Esophagus squamous epithelium (tissue), 5 donors: ENCODE data around the gene PACC1. TPM values are rescaled to one million over a fixed set of nuclear protein-coding genes. Genes with fewer than 3 reads are reported as not detected.

Experiments used
- DNase-seq: peaks from one replicate; lab custom pipeline; 2025; lab: John Stamatoyannopoulos, UW
- H3K27ac ChIP-seq, 4 donors: fragments of 200-600 bp; sonication (generic); one replicate each; pipeline ENCODE4 v1.5.1; 2016 to 2019; ENCODE audit warnings: mild to moderate bottlenecking in 1 of 4
- H3K27me3 ChIP-seq, 4 donors: fragments of 200-600 bp; sonication (generic); 1 replicate in 3 of 4; 2 replicates in 1 of 4; pipeline versions ENCODE4 v1.5.1 to v1.6.0; 2017 to 2021; ENCODE audit warnings: antibody characterized with exemption in 1 of 4
- H3K36me3 ChIP-seq, 3 donors: fragments of 200-600 bp; sonication (generic); one replicate each; pipeline ENCODE4 v1.5.1; 2016 to 2019
- H3K4me1 ChIP-seq, 3 donors: fragments of 200-600 bp; sonication (generic); one replicate each; pipeline ENCODE4 v1.5.1; 2017 to 2019
- H3K4me3 ChIP-seq, 4 donors: fragments of 200-600 bp; sonication (generic); 1 replicate in 3 of 4; 2 replicates in 1 of 4; pipeline ENCODE4 v1.5.1; 2016 to 2019; ENCODE audit warnings: mild to moderate bottlenecking in 2 of 4, moderate library complexity in 1 of 4
- H3K9me3 ChIP-seq, 3 donors: fragments of 200-600 bp; sonication (generic); one replicate each; pipeline ENCODE4 v1.5.1; 2016 to 2019
- POLR2A ChIP-seq, 4 donors: fragments of 450-650 bp; IDR thresholded peaks; one replicate each; pipeline ENCODE4 v1.6.1; 2017; ENCODE audit warnings: antibody characterized with exemption in 4 of 4, mild to moderate bottlenecking in 4 of 4, moderate library complexity in 3 of 4
- WGBS, 2 donors: methylation state at CpG; one replicate each; pipeline ENCODE4 v1.1.5; 2018; 5-methylcytosine and 5-hydroxymethylcytosine counted together
- intact Hi-C: fragments of 100-400 bp; cut with DNase I; formaldehyde crosslinking; loops from one replicate; pipeline ENCODE4 v1.15.0; 2022
- total RNA-seq, 4 donors: library from RNA; depleted of rRNA; stranded (reverse); fragments of >200 nt; gene quantifications; one replicate each; pipeline ENCODE4 v1.1.0, GENCODE V29; 2016
- TF ChIP-seq, protein P1 (sequence below), 6 experiments: fragments of 450-650 bp in 4 of 6; fragments of 200-600 bp in 2 of 6; sonication (generic) in 2 of 6; IDR thresholded peaks; one replicate each; pipeline ENCODE4 v1.5.1; 2016 to 2019; ENCODE audit warnings: antibody characterized with exemption in 6 of 6, mild to moderate bottlenecking in 4 of 6, moderate library complexity in 4 of 6
- donor health status: DM: yes; HTN: yes; CAD: no.

Gene PACC1
- total RNA-seq, 4 donors from 2014 or later, result 5.0 to 7.6 (median 6.3) TPM

DNA sequence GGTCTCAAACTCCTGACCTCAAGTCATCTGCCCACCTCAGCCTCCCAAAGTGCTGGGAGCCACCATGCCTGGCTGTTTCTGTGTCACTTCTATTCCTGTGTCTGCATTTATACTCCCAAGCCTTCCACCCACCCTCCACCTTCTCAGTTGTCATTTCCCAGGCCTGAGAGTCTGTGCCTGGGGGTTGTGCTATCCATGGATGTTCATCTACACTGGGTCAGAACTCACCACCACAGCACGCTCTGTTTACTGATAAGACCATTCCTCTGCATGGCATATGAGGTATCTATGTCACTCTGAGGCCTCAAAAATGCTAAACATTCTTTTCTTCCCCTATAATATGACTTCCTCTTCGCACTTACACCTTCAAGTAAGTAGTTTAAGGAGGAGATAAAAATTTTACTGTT lies 24.1 kb upstream of the PACC1 start:
- peaks cover 0 to 9% (median 0%) of the 10 kb centered on the region in 3 donors for H3K36me3 ChIP-seq
- no peak for DNase-seq
- no peaks in the 10 kb centered on the region for H3K9me3 ChIP-seq
- H3K27ac ChIP-seq, result no peak overlapping the region
- H3K4me1 ChIP-seq, result peaks cover 0 to 20% (median 3%) of the 10 kb centered on the region in 3 donors
- H3K4me3 ChIP-seq, result no peak overlapping the region
- no peaks in the 10 kb centered on the region for H3K27me3 ChIP-seq
- TF ChIP-seq, protein P1, sequence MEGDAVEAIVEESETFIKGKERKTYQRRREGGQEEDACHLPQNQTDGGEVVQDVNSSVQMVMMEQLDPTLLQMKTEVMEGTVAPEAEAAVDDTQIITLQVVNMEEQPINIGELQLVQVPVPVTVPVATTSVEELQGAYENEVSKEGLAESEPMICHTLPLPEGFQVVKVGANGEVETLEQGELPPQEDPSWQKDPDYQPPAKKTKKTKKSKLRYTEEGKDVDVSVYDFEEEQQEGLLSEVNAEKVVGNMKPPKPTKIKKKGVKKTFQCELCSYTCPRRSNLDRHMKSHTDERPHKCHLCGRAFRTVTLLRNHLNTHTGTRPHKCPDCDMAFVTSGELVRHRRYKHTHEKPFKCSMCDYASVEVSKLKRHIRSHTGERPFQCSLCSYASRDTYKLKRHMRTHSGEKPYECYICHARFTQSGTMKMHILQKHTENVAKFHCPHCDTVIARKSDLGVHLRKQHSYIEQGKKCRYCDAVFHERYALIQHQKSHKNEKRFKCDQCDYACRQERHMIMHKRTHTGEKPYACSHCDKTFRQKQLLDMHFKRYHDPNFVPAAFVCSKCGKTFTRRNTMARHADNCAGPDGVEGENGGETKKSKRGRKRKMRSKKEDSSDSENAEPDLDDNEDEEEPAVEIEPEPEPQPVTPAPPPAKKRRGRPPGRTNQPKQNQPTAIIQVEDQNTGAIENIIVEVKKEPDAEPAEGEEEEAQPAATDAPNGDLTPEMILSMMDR (IDR thresholded peaks at IDR 0.05), result no peak
- no peak for TF ChIP-seq POLR2A (IDR thresholded peaks at IDR 0.05)
- intact Hi-C loops, result no loop called here
- 93 to 100% methylated on average over 2 of the region's 2 CpGs for WGBS, 2 donors

DNA sequence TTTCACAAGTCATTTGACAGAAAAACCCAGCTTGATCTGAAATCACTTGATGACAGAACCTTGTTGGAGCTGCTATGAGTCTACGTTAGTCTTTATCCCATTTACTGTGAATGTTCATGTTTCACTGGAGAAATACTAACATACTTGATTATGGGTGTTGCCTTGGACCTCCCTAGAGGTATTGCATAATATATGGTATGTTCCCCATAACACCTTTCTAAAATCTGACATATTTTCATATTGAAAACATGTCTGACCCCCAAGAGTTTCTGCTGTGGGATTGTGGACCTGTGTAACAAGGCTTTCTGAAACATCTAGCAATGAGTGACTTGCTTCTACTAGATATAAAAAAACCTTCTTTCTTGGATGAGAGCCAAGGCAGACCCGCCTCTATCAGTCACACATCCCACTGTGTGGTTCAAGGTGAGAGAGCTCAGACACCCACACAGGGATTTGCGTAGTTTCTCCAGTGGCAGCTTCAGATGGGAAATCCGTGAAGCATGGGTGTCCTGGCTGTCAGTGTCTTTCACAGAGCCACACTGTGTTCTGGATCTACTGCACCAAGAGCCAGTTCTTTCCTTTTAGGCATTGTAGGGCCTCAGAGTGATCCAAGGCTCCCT lies 22.6 kb upstream of the PACC1 start:
- Histone ChIP-seq H3K4me3 (no peak overlapping the region), H3K27me3 (no peaks in the 10 kb centered on the region), H3K27ac (no peak overlapping the region), H3K9me3 (no peaks in the 10 kb centered on the region), H3K4me1 (peaks cover 7 to 31% (median 9%) of the 10 kb centered on the region in 3 donors), H3K36me3 (no peaks in the 10 kb centered on the region)
- TF ChIP-seq, protein P1 (IDR thresholded peaks at IDR 0.05), result no peak
- TF ChIP-seq POLR2A (IDR thresholded peaks at IDR 0.05), result no peak
- WGBS, 2 donors, result 54 to 75% methylated on average over 4 of the region's 4 CpGs
- no peak for DNase-seq
- intact Hi-C loops, result no loop called here

DNA sequence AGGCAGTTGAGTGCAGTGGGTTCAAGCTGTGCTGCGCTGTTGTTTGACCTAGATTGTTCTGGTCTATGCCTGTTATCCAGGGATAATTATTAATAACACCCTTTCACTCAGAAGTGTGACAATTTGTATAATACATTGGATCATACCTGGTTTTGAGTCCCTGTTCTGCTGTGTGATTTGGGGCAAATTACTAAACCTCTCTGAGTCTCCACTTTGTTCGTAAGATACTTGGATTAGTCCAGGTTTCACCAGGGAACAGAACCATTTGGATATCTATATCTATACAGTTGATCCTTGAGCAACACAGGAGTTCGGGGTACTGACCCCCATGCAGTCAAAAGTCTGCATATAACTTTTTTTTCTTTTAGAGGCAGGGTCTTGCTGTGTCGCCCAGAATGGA lies 20.3 kb upstream of the PACC1 start:
- Histone ChIP-seq H3K27ac (no peak overlapping the region), H3K4me3 (no peak overlapping the region), H3K27me3 (no peaks in the 10 kb centered on the region), H3K36me3 (no peaks in the 10 kb centered on the region), H3K9me3 (no peaks in the 10 kb centered on the region), H3K4me1 (peaks cover 7 to 29% (median 12%) of the 10 kb centered on the region in 3 donors)
- no peak for DNase-seq
- TF ChIP-seq, protein P1 (IDR thresholded peaks at IDR 0.05), result no peak
- TF ChIP-seq POLR2A (IDR thresholded peaks at IDR 0.05), result no peak
- WGBS, 2 donors, result 92 to 95% methylated on average over 4 of the region's 4 CpGs
- intact Hi-C loops, result no loop called here

DNA sequence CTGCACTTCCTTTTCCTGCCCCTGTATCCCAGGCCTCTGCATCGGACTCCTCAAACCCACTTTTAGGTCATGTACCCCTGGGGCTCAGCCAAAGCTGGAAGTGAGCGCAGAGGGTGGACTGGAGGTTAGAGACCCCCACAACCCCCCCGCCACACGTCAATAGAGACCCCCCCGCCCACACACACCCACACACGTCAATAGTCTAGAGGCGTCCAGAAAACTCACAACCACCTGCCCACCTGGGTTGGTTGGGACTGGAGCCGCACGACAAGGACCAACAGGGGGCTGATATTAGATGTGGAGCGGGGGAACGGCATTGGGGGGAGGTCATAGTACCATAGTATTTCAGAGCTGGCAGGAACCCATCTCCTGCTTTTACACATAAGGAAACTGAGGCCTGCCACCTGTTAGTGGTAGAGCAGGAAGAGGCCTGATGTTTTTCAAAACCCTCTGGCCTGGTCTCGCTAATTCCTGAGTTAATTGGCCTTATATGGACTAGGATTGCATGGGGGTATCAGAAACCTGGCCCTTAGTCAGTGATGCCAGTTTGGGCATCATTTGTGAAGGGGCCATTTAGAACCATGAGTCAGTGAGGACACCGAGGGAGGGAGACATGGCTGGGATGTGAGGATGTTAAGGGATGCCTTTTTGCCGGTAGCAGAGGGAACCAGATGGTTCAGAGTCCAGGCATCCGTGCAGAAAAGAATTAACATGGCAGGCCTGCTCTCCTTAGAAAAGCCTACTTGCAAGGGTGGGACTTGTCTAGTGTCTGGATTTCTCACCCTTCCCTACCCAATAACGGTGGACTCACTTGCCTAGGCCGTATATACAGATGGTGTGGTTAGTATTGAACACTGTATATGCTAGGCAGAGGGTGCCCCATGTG lies 19.1 kb upstream of the PACC1 start:
- peaks cover 7 to 34% (median 12%) of the 10 kb centered on the region in 3 donors for H3K4me1 ChIP-seq
- peak overlapping the region; percentile 71 to 92 (median 83) for H3K4me3 ChIP-seq
- H3K36me3 ChIP-seq, result no peaks in the 10 kb centered on the region
- 57 to 59% methylated on average over 12 to 14 of the region's 17 CpGs for WGBS, 2 donors
- no peak for DNase-seq
- intact Hi-C loops, result no loop called here
- TF ChIP-seq, protein P1 (IDR thresholded peaks at IDR 0.05), result no peak
- no peak for TF ChIP-seq POLR2A (IDR thresholded peaks at IDR 0.05)
- no peaks in the 10 kb centered on the region for H3K9me3 ChIP-seq
- peak overlapping the region; percentile 82 to 93 (median 90) for H3K27ac ChIP-seq
- H3K27me3 ChIP-seq, result no peaks in the 10 kb centered on the region
